Measurements from ENCODE around the gene UBC. TPM values are rescaled to one million over a fixed set of nuclear protein-coding genes. Genes with fewer than 3 reads are reported as not detected.

The UBC gene
- total RNA-seq, 1 experiment from 2014 or later: 1,053 TPM

DNA sequence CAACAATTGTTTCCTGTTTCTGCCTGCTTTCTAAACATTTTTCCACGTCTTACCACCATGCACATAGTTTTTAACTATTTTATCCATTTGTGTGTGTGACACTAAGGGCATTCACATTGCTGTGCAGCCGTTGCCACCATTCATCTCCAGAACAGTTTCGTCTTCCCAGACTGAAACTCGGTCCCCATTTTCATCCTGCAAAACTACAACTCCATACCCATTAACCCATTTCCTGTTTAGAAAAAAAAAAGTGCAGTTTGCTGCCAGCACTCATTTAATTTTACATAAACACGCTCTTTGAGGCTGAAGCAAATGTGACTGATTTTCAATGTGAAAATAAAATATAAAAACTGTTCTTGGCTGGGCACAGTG is 15.5 kb downstream of the UBC start:
- DNase-seq (ENCODE audit: low spot score): peak; percentile 46
- no peaks in the 10 kb centered on the region for H3K9me3 ChIP-seq (ENCODE audit: low read depth, low read length, poor library complexity, severe bottlenecking)
- peak overlapping the region; percentile 46 for H3K4me3 ChIP-seq (ENCODE audit: low read depth, low read length, poor library complexity, severe bottlenecking)
- CTCF ChIA-PET: interaction anchor here (0.7 kb wide), 1 partner anchor 444 kb away, joined by 5 read pairs; no protein-coding TSS in a partner anchor
- TF ChIP-seq EZH2 (IDR thresholded peaks at IDR 0.05; ENCODE audit: borderline replicate concordance, low read depth, low read length, poor library complexity, severe bottlenecking): no peak
- TF ChIP-seq, protein P1, sequence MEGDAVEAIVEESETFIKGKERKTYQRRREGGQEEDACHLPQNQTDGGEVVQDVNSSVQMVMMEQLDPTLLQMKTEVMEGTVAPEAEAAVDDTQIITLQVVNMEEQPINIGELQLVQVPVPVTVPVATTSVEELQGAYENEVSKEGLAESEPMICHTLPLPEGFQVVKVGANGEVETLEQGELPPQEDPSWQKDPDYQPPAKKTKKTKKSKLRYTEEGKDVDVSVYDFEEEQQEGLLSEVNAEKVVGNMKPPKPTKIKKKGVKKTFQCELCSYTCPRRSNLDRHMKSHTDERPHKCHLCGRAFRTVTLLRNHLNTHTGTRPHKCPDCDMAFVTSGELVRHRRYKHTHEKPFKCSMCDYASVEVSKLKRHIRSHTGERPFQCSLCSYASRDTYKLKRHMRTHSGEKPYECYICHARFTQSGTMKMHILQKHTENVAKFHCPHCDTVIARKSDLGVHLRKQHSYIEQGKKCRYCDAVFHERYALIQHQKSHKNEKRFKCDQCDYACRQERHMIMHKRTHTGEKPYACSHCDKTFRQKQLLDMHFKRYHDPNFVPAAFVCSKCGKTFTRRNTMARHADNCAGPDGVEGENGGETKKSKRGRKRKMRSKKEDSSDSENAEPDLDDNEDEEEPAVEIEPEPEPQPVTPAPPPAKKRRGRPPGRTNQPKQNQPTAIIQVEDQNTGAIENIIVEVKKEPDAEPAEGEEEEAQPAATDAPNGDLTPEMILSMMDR (conservative IDR thresholded peaks at IDR 0.05; ENCODE audit: low read depth, low read length): no peak
- H3K4me1 ChIP-seq (ENCODE audit: insufficient read depth, low read length, poor library complexity, severe bottlenecking): peaks cover 9% of the 10 kb centered on the region
- H3K36me3 ChIP-seq (ENCODE audit: insufficient read depth, low read length, poor library complexity, severe bottlenecking): no peaks in the 10 kb centered on the region
- H3K27ac ChIP-seq (ENCODE audit: low read depth, low read length, poor library complexity, severe bottlenecking): peak overlapping the region; percentile 37
- intact Hi-C loops (cut with micrococcal nuclease; ENCODE audit: unreplicated experiment): no loop called here
- no TSS peak for BruUV-seq (replicated peaks)
- POLR2A ChIA-PET (ENCODE audit: low non-redundant PET): no interaction called here
- H3K27me3 ChIP-seq (replicated peaks; ENCODE audit: insufficient read depth, low read depth, low read length, poor library complexity): no peaks in the 10 kb centered on the region

DNA sequence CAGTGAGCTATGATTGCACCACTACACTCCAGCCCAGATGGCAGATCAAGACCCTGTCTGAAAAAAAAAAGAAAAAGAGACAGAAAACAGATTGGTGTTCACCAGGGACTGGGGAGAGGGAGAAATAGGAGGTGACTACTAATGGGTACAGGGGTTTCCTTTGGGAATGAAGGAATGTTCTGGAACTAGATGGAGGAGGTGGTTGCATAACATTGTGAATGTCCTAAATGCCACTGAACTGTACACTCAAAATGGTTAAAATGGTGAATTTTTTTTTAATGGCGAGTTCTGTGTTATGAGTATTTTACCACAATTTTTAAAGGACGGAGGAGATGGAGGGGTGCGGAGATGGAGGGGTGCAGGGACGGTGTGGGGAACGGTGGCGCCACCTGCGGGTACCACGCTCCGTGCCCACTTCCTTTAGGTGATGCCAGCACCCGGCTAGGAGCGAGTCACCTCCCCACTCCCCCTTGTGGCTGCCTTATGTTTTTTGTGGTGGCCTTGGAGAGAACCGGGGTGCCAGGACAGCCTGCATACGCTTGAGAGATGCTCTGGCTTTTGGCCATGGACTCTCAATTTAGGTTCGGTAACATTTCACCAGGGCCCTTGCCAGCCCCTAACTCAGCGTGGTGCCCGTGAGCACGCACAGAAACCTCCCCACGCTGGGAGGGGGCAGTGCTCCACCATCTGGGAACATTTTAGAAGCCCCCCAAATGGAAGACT is 16.1 kb downstream of the UBC start:
- peak overlapping the region; percentile 46 for H3K4me3 ChIP-seq (ENCODE audit: low read depth, low read length, poor library complexity, severe bottlenecking)
- TF ChIP-seq EZH2 (IDR thresholded peaks at IDR 0.05; ENCODE audit: borderline replicate concordance, low read depth, low read length, poor library complexity, severe bottlenecking): no peak
- TF ChIP-seq, protein P1 (conservative IDR thresholded peaks at IDR 0.05; ENCODE audit: low read depth, low read length): peak; percentile 92
- POLR2A ChIA-PET (ENCODE audit: low non-redundant PET): no interaction called here
- H3K4me1 ChIP-seq (ENCODE audit: insufficient read depth, low read length, poor library complexity, severe bottlenecking): peaks cover 9% of the 10 kb centered on the region
- intact Hi-C loops (cut with micrococcal nuclease; ENCODE audit: unreplicated experiment): no loop called here
- CTCF ChIA-PET: no interaction called here
- H3K27me3 ChIP-seq (replicated peaks; ENCODE audit: insufficient read depth, low read depth, low read length, poor library complexity): no peaks in the 10 kb centered on the region
- no peaks in the 10 kb centered on the region for H3K9me3 ChIP-seq (ENCODE audit: low read depth, low read length, poor library complexity, severe bottlenecking)
- no peaks in the 10 kb centered on the region for H3K36me3 ChIP-seq (ENCODE audit: insufficient read depth, low read length, poor library complexity, severe bottlenecking)
- no TSS peak for BruUV-seq (replicated peaks)
- peak; percentile 85 for DNase-seq (ENCODE audit: low spot score)
- peak overlapping the region; percentile 37 for H3K27ac ChIP-seq (ENCODE audit: low read depth, low read length, poor library complexity, severe bottlenecking)

DNA sequence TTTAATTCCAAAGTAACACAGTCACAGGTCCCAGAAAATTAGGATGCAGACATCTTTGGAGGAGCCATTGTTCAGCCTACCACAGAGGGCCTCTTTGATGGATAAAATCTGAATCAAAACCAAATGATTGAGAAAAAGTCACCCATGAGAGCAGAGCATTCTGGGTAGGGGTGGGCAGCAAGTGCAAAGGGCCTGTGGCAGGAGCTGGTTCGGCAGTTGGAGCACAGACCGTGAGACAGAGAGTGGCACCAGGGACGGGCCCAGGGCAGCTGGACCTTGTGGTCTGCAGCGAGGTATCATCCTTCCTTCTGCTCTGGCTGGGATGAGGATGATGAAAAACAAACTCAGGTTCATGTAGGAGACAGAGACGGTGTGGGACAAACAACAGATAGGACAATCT is 18.0 kb downstream of the UBC start:
- no TSS peak for BruUV-seq (replicated peaks)
- DNase-seq (ENCODE audit: low spot score): no peak
- no peak overlapping the region for H3K4me3 ChIP-seq (ENCODE audit: low read depth, low read length, poor library complexity, severe bottlenecking)
- no peaks in the 10 kb centered on the region for H3K36me3 ChIP-seq (ENCODE audit: insufficient read depth, low read length, poor library complexity, severe bottlenecking)
- intact Hi-C loops (cut with micrococcal nuclease; ENCODE audit: unreplicated experiment): no loop called here
- no peaks in the 10 kb centered on the region for H3K9me3 ChIP-seq (ENCODE audit: low read depth, low read length, poor library complexity, severe bottlenecking)
- no peak overlapping the region for H3K27ac ChIP-seq (ENCODE audit: low read depth, low read length, poor library complexity, severe bottlenecking)
- CTCF ChIA-PET: no interaction called here
- H3K4me1 ChIP-seq (ENCODE audit: insufficient read depth, low read length, poor library complexity, severe bottlenecking): peaks cover 9% of the 10 kb centered on the region
- H3K27me3 ChIP-seq (replicated peaks; ENCODE audit: insufficient read depth, low read depth, low read length, poor library complexity): no peaks in the 10 kb centered on the region
- POLR2A ChIA-PET (ENCODE audit: low non-redundant PET): no interaction called here
- no peak for TF ChIP-seq EZH2 (IDR thresholded peaks at IDR 0.05; ENCODE audit: borderline replicate concordance, low read depth, low read length, poor library complexity, severe bottlenecking)
- TF ChIP-seq, protein P1 (conservative IDR thresholded peaks at IDR 0.05; ENCODE audit: low read depth, low read length): no peak

All from A673 (cell line).